ENCODE results near the gene SLC6A9. TPM values are rescaled to one million over a fixed set of nuclear protein-coding genes. Genes with fewer than 3 reads are reported as not detected.

The SLC6A9 gene
- total RNA-seq, 1 experiment from 2014 or later, result 45.0 TPM

DNA sequence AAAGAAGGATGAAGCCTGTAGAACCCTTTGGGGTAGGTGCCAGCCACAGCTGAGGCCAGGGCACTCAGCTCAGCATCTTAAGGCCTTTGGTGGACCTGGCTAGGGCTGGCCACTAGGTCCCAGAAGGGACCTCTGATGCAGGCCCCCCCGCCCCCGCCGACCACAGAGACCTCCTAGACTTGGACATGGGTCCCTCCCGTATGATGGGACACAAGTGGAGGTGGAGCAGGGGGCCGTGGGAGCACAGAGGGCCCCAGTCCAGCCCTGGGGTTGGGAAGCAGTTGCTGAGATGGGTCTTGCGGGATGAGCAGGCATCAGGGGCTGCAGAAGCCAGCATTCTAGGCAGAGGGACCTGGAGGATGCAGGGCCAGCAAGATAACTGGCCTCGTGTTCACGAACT, 49.0 kb downstream of the SLC6A9 start:
- Histone ChIP-seq H3K4me1 (peaks cover 22% of the 10 kb centered on the region), H3K4me3 (ENCODE audit: low read depth, low read length) (no peak overlapping the region), H3K9me3 (no peaks in the 10 kb centered on the region), H3K27me3 (replicated peaks; ENCODE audit: control insufficient read depth, insufficient read depth, low read length) (no peaks in the 10 kb centered on the region), H3K36me3 (ENCODE audit: control insufficient read depth, insufficient read depth, low read length) (peaks cover 3% of the 10 kb centered on the region)
- POLR2A ChIA-PET, result interaction anchor here (0.5 kb wide), 1 partner anchor 306 kb away, joined by 3 read pairs; no protein-coding TSS in a partner anchor
- CTCF ChIA-PET, result no interaction called here
- Mint-ChIP-seq H3K4me1 (ENCODE audit: low read depth, unreplicated experiment) (peaks cover 33% of the 10 kb centered on the region), H3K36me3 (ENCODE audit: insufficient read depth, unreplicated experiment) (peaks cover 34% of the 10 kb centered on the region), H3K27me3 (ENCODE audit: insufficient read depth, unreplicated experiment) (no peaks in the 10 kb centered on the region), H3K27ac (ENCODE audit: unreplicated experiment) (no peak overlapping the region), H3K4me3 (ENCODE audit: unreplicated experiment) (no peak overlapping the region), H3K9me3 (ENCODE audit: unreplicated experiment) (no peaks in the 10 kb centered on the region)
- no peak for DNase-seq
- intact Hi-C loops (cut with micrococcal nuclease; ENCODE audit: unreplicated experiment), result no loop called here
- TF ChIP-seq, protein P1, sequence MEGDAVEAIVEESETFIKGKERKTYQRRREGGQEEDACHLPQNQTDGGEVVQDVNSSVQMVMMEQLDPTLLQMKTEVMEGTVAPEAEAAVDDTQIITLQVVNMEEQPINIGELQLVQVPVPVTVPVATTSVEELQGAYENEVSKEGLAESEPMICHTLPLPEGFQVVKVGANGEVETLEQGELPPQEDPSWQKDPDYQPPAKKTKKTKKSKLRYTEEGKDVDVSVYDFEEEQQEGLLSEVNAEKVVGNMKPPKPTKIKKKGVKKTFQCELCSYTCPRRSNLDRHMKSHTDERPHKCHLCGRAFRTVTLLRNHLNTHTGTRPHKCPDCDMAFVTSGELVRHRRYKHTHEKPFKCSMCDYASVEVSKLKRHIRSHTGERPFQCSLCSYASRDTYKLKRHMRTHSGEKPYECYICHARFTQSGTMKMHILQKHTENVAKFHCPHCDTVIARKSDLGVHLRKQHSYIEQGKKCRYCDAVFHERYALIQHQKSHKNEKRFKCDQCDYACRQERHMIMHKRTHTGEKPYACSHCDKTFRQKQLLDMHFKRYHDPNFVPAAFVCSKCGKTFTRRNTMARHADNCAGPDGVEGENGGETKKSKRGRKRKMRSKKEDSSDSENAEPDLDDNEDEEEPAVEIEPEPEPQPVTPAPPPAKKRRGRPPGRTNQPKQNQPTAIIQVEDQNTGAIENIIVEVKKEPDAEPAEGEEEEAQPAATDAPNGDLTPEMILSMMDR (IDR thresholded peaks at IDR 0.05; ENCODE audit: insufficient read depth in 1 of 2, low read depth in 1 of 2, low read length in 1 of 2, severe bottlenecking in 1 of 2, unreplicated experiment in 1 of 2), result no peak
- no TSS peak for BruUV-seq (replicated peaks)

DNA sequence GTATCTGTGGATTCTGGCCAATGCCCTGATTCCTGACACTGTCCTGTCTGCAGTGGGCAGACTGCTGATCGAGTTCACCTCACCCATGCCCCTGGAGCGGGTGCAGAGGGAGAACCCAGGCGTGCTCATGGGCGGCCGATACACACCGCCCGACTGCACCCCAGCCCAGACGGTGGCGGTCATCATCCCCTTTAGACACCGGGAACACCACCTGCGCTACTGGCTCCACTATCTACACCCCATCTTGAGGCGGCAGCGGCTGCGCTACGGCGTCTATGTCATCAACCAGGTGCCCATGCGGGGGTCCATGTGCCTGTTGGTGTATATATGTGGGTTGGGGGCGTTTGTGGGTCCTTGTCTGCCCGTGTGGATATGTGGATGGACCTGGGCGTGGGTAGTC, 49.6 kb downstream of the SLC6A9 start:
- DNase-seq, result no peak
- H3K4me3 ChIP-seq (ENCODE audit: low read depth, low read length), result no peak overlapping the region
- ChIA-PET POLR2A (interaction anchor here (0.5 kb wide), 1 partner anchor 306 kb away, joined by 3 read pairs; no protein-coding TSS in a partner anchor), CTCF (no interaction called here)
- no peaks in the 10 kb centered on the region for H3K9me3 Mint-ChIP-seq (ENCODE audit: unreplicated experiment)
- peaks cover 22% of the 10 kb centered on the region for H3K4me1 ChIP-seq
- intact Hi-C loops (cut with micrococcal nuclease; ENCODE audit: unreplicated experiment), result no loop called here
- TF ChIP-seq, protein P1 (IDR thresholded peaks at IDR 0.05; ENCODE audit: insufficient read depth in 1 of 2, low read depth in 1 of 2, low read length in 1 of 2, severe bottlenecking in 1 of 2, unreplicated experiment in 1 of 2), result no peak
- H3K4me1 Mint-ChIP-seq (ENCODE audit: low read depth, unreplicated experiment), result peaks cover 33% of the 10 kb centered on the region
- H3K36me3 ChIP-seq (ENCODE audit: control insufficient read depth, insufficient read depth, low read length), result peaks cover 3% of the 10 kb centered on the region
- H3K9me3 ChIP-seq, result no peaks in the 10 kb centered on the region
- H3K36me3 Mint-ChIP-seq (ENCODE audit: insufficient read depth, unreplicated experiment), result peaks cover 37% of the 10 kb centered on the region
- BruUV-seq (replicated peaks), result no TSS peak
- H3K27ac Mint-ChIP-seq (ENCODE audit: unreplicated experiment), result no peak overlapping the region
- no peaks in the 10 kb centered on the region for H3K27me3 Mint-ChIP-seq (ENCODE audit: insufficient read depth, unreplicated experiment)
- H3K27me3 ChIP-seq (replicated peaks; ENCODE audit: control insufficient read depth, insufficient read depth, low read length), result no peaks in the 10 kb centered on the region
- no peak overlapping the region for H3K4me3 Mint-ChIP-seq (ENCODE audit: unreplicated experiment)

DNA sequence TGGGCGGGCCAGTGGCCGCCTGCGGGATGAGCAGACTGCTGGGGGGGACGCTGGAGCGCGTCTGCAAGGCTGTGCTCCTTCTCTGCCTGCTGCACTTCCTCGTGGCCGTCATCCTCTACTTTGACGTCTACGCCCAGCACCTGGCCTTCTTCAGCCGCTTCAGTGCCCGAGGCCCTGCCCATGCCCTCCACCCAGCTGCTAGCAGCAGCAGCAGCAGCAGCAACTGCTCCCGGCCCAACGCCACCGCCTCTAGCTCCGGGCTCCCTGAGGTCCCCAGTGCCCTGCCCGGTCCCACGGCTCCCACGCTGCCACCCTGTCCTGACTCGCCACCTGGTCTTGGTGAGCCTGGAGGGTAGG, 50.1 kb downstream of the SLC6A9 start:
- H3K4me3 Mint-ChIP-seq (ENCODE audit: unreplicated experiment), result peak overlapping the region; percentile 75

More for the DNA sequence above, 50.1 kb downstream of the SLC6A9 start:
- ChIA-PET CTCF (no interaction called here), POLR2A (no interaction called here)
- H3K4me1 Mint-ChIP-seq (ENCODE audit: low read depth, unreplicated experiment), result peaks cover 30% of the 10 kb centered on the region
- BruUV-seq (replicated peaks), result no TSS peak
- no peaks in the 10 kb centered on the region for H3K27me3 Mint-ChIP-seq (ENCODE audit: insufficient read depth, unreplicated experiment)
- no peaks in the 10 kb centered on the region for H3K27me3 ChIP-seq (replicated peaks; ENCODE audit: control insufficient read depth, insufficient read depth, low read length)
- intact Hi-C loops (cut with micrococcal nuclease; ENCODE audit: unreplicated experiment), result no loop called here
- no peaks in the 10 kb centered on the region for H3K9me3 Mint-ChIP-seq (ENCODE audit: unreplicated experiment)
- TF ChIP-seq, protein P1 (IDR thresholded peaks at IDR 0.05; ENCODE audit: insufficient read depth in 1 of 2, low read depth in 1 of 2, low read length in 1 of 2, severe bottlenecking in 1 of 2, unreplicated experiment in 1 of 2), result no peak
- DNase-seq, result no peak
- no peaks in the 10 kb centered on the region for H3K9me3 ChIP-seq
- peaks cover 21% of the 10 kb centered on the region for H3K4me1 ChIP-seq
- no peak overlapping the region for H3K4me3 ChIP-seq (ENCODE audit: low read depth, low read length)
- H3K27ac Mint-ChIP-seq (ENCODE audit: unreplicated experiment), result no peak overlapping the region
- peaks cover 3% of the 10 kb centered on the region for H3K36me3 ChIP-seq (ENCODE audit: control insufficient read depth, insufficient read depth, low read length)
- H3K36me3 Mint-ChIP-seq (ENCODE audit: insufficient read depth, unreplicated experiment), result peaks cover 33% of the 10 kb centered on the region

All from Caco-2 (cell line).